Measurements from ENCODE around the gene CGNL1. TPM values are rescaled to one million over a fixed set of nuclear protein-coding genes. Genes with fewer than 3 reads are reported as not detected.

The CGNL1 gene
- total RNA-seq, 4 donors from 2014 or later: 40.7 to 74.4 (median 56.0) TPM

GRCh38 chr15:57421551-57421950, 45.2 kb downstream of the CGNL1 start:
- no peak for DNase-seq
- intact Hi-C loops (cut with DNase I): no loop called here
- Histone ChIP-seq H3K4me1 (peaks cover 0 to under 1% of the 10 kb centered on the region in 2 donors), H3K27me3 (no peaks in the 10 kb centered on the region), H3K4me3 (replicated peaks in 1 of 3) (no peak overlapping the region), H3K9me3 (no peaks in the 10 kb centered on the region), H3K27ac (peak overlapping the region in 1 of 3 donors; percentile 6), H3K36me3 (no peaks in the 10 kb centered on the region)
- TF ChIP-seq CTCF (IDR thresholded peaks at IDR 0.05) (no peak), POLR2A (IDR thresholded peaks at IDR 0.05) (no peak)
- WGBS, 2 donors: 81 to 86% methylated on average over 6 of the region's 6 CpGs

- 92 to 96% methylated on average over 2 of the region's 2 CpGs for WGBS, 2 donors
- Histone ChIP-seq H3K27ac (peak overlapping the region in 1 of 3 donors; percentile 53), H3K4me1 (peaks cover 0 to 5% of the 10 kb centered on the region in 2 donors), H3K9me3 (no peaks in the 10 kb centered on the region), H3K27me3 (no peaks in the 10 kb centered on the region), H3K4me3 (replicated peaks in 1 of 3) (no peak overlapping the region), H3K36me3 (no peaks in the 10 kb centered on the region)
- intact Hi-C loops (cut with DNase I): no loop called here
- no peak for TF ChIP-seq POLR2A (IDR thresholded peaks at IDR 0.05)
- no peak for TF ChIP-seq CTCF (IDR thresholded peaks at IDR 0.05)
- no peak for DNase-seq
Measured at GRCh38 chr15:57422113-57422754, 45.9 kb downstream of the CGNL1 start.

- TF ChIP-seq POLR2A (IDR thresholded peaks at IDR 0.05) (no peak), CTCF (IDR thresholded peaks at IDR 0.05) (no peak)
- DNase-seq: no peak
- intact Hi-C loops (cut with DNase I): no loop called here
- Histone ChIP-seq H3K9me3 (no peaks in the 10 kb centered on the region), H3K27ac (peak overlapping the region in 1 of 3 donors; percentile 53), H3K4me1 (peaks cover 11 to 19% of the 10 kb centered on the region in 2 donors), H3K36me3 (no peaks in the 10 kb centered on the region), H3K4me3 (replicated peaks in 1 of 3) (no peak overlapping the region), H3K27me3 (no peaks in the 10 kb centered on the region)
- WGBS, 2 donors: 93 to 95% methylated on average over 15 of the region's 15 CpGs
Measured at GRCh38 chr15:57423599-57424140, 47.4 kb downstream of the CGNL1 start.

- Histone ChIP-seq H3K27me3 (no peaks in the 10 kb centered on the region), H3K4me1 (peaks cover 12 to 20% of the 10 kb centered on the region in 2 donors), H3K27ac (no peak overlapping the region), H3K4me3 (replicated peaks in 1 of 3) (no peak overlapping the region), H3K36me3 (no peaks in the 10 kb centered on the region), H3K9me3 (no peaks in the 10 kb centered on the region)
- no peak for DNase-seq
- intact Hi-C loops (cut with DNase I): no loop called here
- TF ChIP-seq CTCF (IDR thresholded peaks at IDR 0.05) (no peak), POLR2A (IDR thresholded peaks at IDR 0.05) (no peak)
- WGBS, 2 donors: 88 to 90% methylated on average over 6 of the region's 6 CpGs
Measured at GRCh38 chr15:57424628-57425405, 48.5 kb downstream of the CGNL1 start.

GRCh38 chr15:57425842-57426241, 49.5 kb downstream of the CGNL1 start:
- Histone ChIP-seq H3K4me1 (peaks cover 17 to 22% of the 10 kb centered on the region in 2 donors), H3K4me3 (replicated peaks in 1 of 3) (no peak overlapping the region), H3K27me3 (no peaks in the 10 kb centered on the region), H3K27ac (peak overlapping the region in 1 of 3 donors; percentile 27), H3K36me3 (no peaks in the 10 kb centered on the region), H3K9me3 (no peaks in the 10 kb centered on the region)
- 63 to 66% methylated on average over 3 of the region's 3 CpGs for WGBS, 2 donors
- intact Hi-C loops (cut with DNase I): no loop called here
- TF ChIP-seq POLR2A (IDR thresholded peaks at IDR 0.05): no peak
- no peak for TF ChIP-seq CTCF (IDR thresholded peaks at IDR 0.05)
- DNase-seq: no peak
